Measurements from ENCODE around the gene DZIP3. TPM values are rescaled to one million over a fixed set of nuclear protein-coding genes. Genes with fewer than 3 reads are reported as not detected.
A peak's percentile ranks its signal among the peaks of the same experiment; 100 is the strongest.

DZIP3 gene
- total and polyA plus RNA-seq, 10 of the 15 experiments (the other 5 are each of a cell fraction or from before 2014, with no cell fraction given) = 4.3 to 15.6 (median 9.2) TPM

DNA sequence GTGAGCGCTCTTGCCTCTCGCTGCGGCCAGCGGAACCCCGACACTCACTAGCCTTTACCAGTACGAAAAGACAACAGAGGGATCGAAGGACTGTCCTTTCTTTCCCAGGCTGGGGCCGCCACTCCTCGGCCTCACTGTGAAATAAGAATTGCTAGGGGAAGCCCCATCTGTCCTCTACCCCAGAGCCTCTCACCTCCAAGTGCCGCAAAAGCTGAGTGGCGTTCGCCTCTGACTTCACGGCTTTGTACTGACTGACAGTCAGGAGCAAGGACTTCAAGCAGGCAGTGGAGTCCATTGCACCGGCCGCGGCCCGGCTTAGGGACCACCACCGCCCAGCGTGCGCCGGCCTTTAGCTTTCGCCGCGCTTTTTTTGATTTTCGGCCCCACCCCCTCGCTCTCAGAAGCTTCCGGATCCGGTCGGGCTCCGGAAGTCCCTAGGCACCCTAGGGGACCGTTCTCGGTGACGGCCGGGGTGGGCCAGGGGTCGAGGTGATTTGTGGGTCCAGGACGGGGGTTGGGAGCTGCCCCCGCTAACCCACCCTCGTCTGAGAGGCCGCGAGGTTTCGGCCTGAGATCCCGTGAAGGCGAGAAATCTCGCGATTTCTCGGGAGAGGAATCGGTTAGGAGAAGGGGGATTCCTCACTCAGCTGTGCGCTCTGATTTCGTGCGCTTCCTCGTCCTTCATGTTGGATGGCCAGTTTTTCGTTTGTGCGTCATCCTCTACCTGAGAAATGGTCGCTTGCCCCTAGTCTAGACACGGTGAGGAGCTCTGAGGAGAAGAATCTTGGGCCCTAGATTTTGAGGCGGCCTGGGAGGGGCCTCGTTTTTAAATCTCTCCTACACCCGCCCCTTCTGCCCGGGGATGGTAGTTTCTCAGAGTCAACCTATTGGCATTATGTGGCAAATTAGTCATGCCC, at the start of gene DZIP3, which contains the start of gene CIP2A (continued):
- TF ChIP-seq, protein P1, sequence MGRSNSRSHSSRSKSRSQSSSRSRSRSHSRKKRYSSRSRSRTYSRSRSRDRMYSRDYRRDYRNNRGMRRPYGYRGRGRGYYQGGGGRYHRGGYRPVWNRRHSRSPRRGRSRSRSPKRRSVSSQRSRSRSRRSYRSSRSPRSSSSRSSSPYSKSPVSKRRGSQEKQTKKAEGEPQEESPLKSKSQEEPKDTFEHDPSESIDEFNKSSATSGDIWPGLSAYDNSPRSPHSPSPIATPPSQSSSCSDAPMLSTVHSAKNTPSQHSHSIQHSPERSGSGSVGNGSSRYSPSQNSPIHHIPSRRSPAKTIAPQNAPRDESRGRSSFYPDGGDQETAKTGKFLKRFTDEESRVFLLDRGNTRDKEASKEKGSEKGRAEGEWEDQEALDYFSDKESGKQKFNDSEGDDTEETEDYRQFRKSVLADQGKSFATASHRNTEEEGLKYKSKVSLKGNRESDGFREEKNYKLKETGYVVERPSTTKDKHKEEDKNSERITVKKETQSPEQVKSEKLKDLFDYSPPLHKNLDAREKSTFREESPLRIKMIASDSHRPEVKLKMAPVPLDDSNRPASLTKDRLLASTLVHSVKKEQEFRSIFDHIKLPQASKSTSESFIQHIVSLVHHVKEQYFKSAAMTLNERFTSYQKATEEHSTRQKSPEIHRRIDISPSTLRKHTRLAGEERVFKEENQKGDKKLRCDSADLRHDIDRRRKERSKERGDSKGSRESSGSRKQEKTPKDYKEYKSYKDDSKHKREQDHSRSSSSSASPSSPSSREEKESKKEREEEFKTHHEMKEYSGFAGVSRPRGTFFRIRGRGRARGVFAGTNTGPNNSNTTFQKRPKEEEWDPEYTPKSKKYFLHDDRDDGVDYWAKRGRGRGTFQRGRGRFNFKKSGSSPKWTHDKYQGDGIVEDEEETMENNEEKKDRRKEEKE (IDR thresholded peaks at IDR 0.05) = no peak
- TF ChIP-seq DPF2 (IDR thresholded peaks at IDR 0.05) (peak; percentile 65), TAF1 (IDR thresholded peaks at IDR 0.05; ENCODE audit: borderline replicate concordance, low read depth, low read length) (peak; percentile 75), EP300 (IDR thresholded peaks at IDR 0.05; ENCODE audit: borderline replicate concordance in 1 of 2, control insufficient read depth in 1 of 2, low read depth in 2 of 2, low read length in 2 of 2) (no peak), RB1 (IDR thresholded peaks at IDR 0.05; ENCODE audit: borderline replicate concordance) (peak; percentile 67; the same call in 1 of the 2 replicates), JUNB (IDR thresholded peaks at IDR 0.05) (no peak), KAT2A (conservative IDR thresholded peaks at IDR 0.05; ENCODE audit: control insufficient read depth, low read depth, low read length) (no peak), MEF2B (IDR thresholded peaks at IDR 0.05; ENCODE audit: partially characterized antibody, poor library complexity, severe bottlenecking) (peak; percentile 82), NKRF (conservative IDR thresholded peaks at IDR 0.05) (peak; percentile 100), RELA (IDR thresholded peaks at IDR 0.05; ENCODE audit: borderline replicate concordance, partially characterized antibody) (peak; percentile 91)
- TF ChIP-seq, protein P2, sequence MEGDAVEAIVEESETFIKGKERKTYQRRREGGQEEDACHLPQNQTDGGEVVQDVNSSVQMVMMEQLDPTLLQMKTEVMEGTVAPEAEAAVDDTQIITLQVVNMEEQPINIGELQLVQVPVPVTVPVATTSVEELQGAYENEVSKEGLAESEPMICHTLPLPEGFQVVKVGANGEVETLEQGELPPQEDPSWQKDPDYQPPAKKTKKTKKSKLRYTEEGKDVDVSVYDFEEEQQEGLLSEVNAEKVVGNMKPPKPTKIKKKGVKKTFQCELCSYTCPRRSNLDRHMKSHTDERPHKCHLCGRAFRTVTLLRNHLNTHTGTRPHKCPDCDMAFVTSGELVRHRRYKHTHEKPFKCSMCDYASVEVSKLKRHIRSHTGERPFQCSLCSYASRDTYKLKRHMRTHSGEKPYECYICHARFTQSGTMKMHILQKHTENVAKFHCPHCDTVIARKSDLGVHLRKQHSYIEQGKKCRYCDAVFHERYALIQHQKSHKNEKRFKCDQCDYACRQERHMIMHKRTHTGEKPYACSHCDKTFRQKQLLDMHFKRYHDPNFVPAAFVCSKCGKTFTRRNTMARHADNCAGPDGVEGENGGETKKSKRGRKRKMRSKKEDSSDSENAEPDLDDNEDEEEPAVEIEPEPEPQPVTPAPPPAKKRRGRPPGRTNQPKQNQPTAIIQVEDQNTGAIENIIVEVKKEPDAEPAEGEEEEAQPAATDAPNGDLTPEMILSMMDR (IDR thresholded peaks at IDR 0.05 in 2 of 3, conservative IDR thresholded peaks at IDR 0.05 in 1 of 3; ENCODE audit: control insufficient read depth in 2 of 3, extremely low read depth in 1 of 3, insufficient read depth in 1 of 3, low read depth in 3 of 3, low read length in 3 of 3) = no peak; a peak in 1 of 6 replicates
- TF ChIP-seq, protein P3, sequence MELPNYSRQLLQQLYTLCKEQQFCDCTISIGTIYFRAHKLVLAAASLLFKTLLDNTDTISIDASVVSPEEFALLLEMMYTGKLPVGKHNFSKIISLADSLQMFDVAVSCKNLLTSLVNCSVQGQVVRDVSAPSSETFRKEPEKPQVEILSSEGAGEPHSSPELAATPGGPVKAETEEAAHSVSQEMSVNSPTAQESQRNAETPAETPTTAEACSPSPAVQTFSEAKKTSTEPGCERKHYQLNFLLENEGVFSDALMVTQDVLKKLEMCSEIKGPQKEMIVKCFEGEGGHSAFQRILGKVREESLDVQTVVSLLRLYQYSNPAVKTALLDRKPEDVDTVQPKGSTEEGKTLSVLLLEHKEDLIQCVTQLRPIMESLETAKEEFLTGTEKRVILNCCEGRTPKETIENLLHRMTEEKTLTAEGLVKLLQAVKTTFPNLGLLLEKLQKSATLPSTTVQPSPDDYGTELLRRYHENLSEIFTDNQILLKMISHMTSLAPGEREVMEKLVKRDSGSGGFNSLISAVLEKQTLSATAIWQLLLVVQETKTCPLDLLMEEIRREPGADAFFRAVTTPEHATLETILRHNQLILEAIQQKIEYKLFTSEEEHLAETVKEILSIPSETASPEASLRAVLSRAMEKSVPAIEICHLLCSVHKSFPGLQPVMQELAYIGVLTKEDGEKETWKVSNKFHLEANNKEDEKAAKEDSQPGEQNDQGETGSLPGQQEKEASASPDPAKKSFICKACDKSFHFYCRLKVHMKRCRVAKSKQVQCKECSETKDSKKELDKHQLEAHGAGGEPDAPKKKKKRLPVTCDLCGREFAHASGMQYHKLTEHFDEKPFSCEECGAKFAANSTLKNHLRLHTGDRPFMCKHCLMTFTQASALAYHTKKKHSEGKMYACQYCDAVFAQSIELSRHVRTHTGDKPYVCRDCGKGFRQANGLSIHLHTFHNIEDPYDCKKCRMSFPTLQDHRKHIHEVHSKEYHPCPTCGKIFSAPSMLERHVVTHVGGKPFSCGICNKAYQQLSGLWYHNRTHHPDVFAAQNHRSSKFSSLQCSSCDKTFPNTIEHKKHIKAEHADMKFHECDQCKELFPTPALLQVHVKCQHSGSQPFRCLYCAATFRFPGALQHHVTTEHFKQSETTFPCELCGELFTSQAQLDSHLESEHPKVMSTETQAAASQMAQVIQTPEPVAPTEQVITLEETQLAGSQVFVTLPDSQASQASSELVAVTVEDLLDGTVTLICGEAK (IDR thresholded peaks at IDR 0.05; ENCODE audit: borderline replicate concordance) = peak; percentile 95
- TF ChIP-seq, protein P4, sequence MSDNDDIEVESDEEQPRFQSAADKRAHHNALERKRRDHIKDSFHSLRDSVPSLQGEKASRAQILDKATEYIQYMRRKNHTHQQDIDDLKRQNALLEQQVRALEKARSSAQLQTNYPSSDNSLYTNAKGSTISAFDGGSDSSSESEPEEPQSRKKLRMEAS (IDR thresholded peaks at IDR 0.05; ENCODE audit: low read depth, low read length) = peak; percentile 93
